Measurements from ENCODE around the gene VWF.

DNA sequence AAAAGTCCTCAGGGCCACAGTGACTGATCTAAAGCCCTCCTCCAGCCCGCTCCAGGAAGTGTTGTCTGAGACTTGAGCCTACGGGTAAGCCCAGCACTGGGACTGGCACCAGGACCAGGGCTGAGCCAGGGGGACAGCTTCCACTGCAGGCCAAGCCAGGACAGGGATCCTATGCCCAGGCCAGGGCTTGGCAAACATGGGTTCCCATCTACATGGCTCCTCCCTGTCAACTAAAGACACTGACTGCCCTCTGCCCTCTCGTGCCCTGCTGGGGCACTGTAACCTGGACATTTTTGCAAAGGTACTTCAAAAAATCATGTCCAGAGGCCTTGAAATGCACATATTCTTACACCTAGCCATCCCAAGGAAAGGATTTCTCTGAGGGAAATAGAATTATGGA is 88.0 kb downstream of the VWF start:
- TF ChIP-seq CTCF (conservative IDR thresholded peaks at IDR 0.05; ENCODE audit: low read depth in 2 of 2) = no peak
- no peak for TF ChIP-seq EZH2 (IDR thresholded peaks at IDR 0.05; ENCODE audit: low read depth, unreplicated experiment)
- no peak for TF ChIP-seq CREB1 (CRISPR knock-in tag; IDR thresholded peaks at IDR 0.05; ENCODE audit: low read depth)
- no peak for TF ChIP-seq JUNB (IDR thresholded peaks at IDR 0.05; ENCODE audit: unreplicated experiment)
- TF ChIP-seq EZH2phosphoT487 (IDR thresholded peaks at IDR 0.05; ENCODE audit: unreplicated experiment) = no peak
- TF ChIP-seq, protein P1, sequence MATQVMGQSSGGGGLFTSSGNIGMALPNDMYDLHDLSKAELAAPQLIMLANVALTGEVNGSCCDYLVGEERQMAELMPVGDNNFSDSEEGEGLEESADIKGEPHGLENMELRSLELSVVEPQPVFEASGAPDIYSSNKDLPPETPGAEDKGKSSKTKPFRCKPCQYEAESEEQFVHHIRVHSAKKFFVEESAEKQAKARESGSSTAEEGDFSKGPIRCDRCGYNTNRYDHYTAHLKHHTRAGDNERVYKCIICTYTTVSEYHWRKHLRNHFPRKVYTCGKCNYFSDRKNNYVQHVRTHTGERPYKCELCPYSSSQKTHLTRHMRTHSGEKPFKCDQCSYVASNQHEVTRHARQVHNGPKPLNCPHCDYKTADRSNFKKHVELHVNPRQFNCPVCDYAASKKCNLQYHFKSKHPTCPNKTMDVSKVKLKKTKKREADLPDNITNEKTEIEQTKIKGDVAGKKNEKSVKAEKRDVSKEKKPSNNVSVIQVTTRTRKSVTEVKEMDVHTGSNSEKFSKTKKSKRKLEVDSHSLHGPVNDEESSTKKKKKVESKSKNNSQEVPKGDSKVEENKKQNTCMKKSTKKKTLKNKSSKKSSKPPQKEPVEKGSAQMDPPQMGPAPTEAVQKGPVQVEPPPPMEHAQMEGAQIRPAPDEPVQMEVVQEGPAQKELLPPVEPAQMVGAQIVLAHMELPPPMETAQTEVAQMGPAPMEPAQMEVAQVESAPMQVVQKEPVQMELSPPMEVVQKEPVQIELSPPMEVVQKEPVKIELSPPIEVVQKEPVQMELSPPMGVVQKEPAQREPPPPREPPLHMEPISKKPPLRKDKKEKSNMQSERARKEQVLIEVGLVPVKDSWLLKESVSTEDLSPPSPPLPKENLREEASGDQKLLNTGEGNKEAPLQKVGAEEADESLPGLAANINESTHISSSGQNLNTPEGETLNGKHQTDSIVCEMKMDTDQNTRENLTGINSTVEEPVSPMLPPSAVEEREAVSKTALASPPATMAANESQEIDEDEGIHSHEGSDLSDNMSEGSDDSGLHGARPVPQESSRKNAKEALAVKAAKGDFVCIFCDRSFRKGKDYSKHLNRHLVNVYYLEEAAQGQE (IDR thresholded peaks at IDR 0.05; ENCODE audit: unreplicated experiment) = no peak
- no peak for TF ChIP-seq POLR2AphosphoS5 (IDR thresholded peaks at IDR 0.05; ENCODE audit: low read depth)
- TF ChIP-seq STAT1 (IDR thresholded peaks at IDR 0.05; ENCODE audit: unreplicated experiment) = no peak
- no peak for TF ChIP-seq NANOG (IDR thresholded peaks at IDR 0.05; ENCODE audit: borderline replicate concordance)
- TF ChIP-seq ETS1 (IDR thresholded peaks at IDR 0.05) = no peak
- no peak for TF ChIP-seq ZNF114 (CRISPR knock-in tag; IDR thresholded peaks at IDR 0.05)
